ENCODE results near the gene THSD1. TPM values are rescaled to one million over a fixed set of nuclear protein-coding genes. Genes with fewer than 3 reads are reported as not detected.

Gene THSD1
- total and polyA plus RNA-seq, 9 of the 15 experiments (the other 6 are each of a cell fraction or from before 2014, with no cell fraction given): 0.01 to 0.11 (median 0.04) TPM; not detected in 2

- Histone ChIP-seq H3K79me2 (ENCODE audit: control insufficient read depth, insufficient read depth, low read length) (no peaks in the 10 kb centered on the region), H3K27me3 (ENCODE audit: control insufficient read depth in 2 of 2, insufficient read depth in 2 of 2, low read length in 2 of 2) (peaks cover 4 to 11% of the 10 kb centered on the region in 2 experiments; a peak in 4 of 5 replicates), H4K20me1 (replicated peaks; ENCODE audit: control insufficient read depth, insufficient read depth, low read length) (no peaks in the 10 kb centered on the region), H3K9me3 (replicated peaks; ENCODE audit: control insufficient read depth, insufficient read depth, low read depth, low read length) (no peaks in the 10 kb centered on the region), H3K27ac (ENCODE audit: extremely low read depth, low read depth, low read length) (no peak overlapping the region), H2AFZ (ENCODE audit: low read depth, low read length) (no peak overlapping the region), H3K4me1 (replicated peaks in 1 of 2; ENCODE audit: control insufficient read depth in 2 of 2, insufficient read depth in 2 of 2, low read length in 2 of 2) (no peaks in the 10 kb centered on the region), H3K4me2 (ENCODE audit: insufficient read depth, low read length) (no peak overlapping the region), H3K9me1 (ENCODE audit: control insufficient read depth, insufficient read depth, low read length) (no peaks in the 10 kb centered on the region), H3K4me3 (no peak overlapping the region), H3K36me3 (ENCODE audit: control insufficient read depth, insufficient read depth, low read length) (no peaks in the 10 kb centered on the region), H3K9ac (ENCODE audit: insufficient read depth in 1 of 2, low read depth in 2 of 2, low read length in 2 of 2) (no peak overlapping the region)
- FAIRE-seq (no peak), DNase-seq (ENCODE audit: extremely low read depth in 1 of 4, low spot score in 3 of 4) (no peak), ATAC-seq (0 out of 3 replicates have a peak, but pooled peaks have one; percentile 36)
- WGBS (ENCODE audit: insufficient coverage, low coverage, missing lambda C conversion rate): 0% methylated on average over 1 of the region's 1 CpG
- ChIA-PET CTCF (ENCODE audit: low intra/inter-chr PET ratio) (no interaction called here), POLR2A (no interaction called here)
- in situ Hi-C loops (cut with MboI): no loop called here
- no peak for TF ChIP-seq ZBTB2 (IDR thresholded peaks at IDR 0.05)
- no peak for TF ChIP-seq HDGF (IDR thresholded peaks at IDR 0.05)
- no peak for TF ChIP-seq PHF20 (IDR thresholded peaks at IDR 0.05; ENCODE audit: partially characterized antibody)
- peak in 1 of 2 experiments; percentile 60; a peak in 2 of 4 replicates for TF ChIP-seq KDM1A (IDR thresholded peaks at IDR 0.05)
- TF ChIP-seq SREBF1 (IDR thresholded peaks at IDR 0.05; ENCODE audit: borderline replicate concordance, low read depth, low read length): no peak
- TF ChIP-seq RCOR1 (IDR thresholded peaks at IDR 0.05; ENCODE audit: borderline replicate concordance in 1 of 2, low read depth in 2 of 2, low read length in 2 of 2): peak in 1 of 2 experiments; percentile 83; a peak in 2 of 4 replicates
- 0 out of 2 replicates have a peak, but pooled peaks have one; percentile 26 for TF ChIP-seq CBFA2T3 (IDR thresholded peaks at IDR 0.05)
- TF ChIP-seq ETS2 (tag; IDR thresholded peaks at IDR 0.05; ENCODE audit: borderline replicate concordance, poor library complexity, severe bottlenecking): no peak
- no peak for TF ChIP-seq TRIM25 (IDR thresholded peaks at IDR 0.05; ENCODE audit: borderline replicate concordance)
- BruUV-seq (replicated peaks): no TSS peak
- intact Hi-C loops (cut with micrococcal nuclease): no loop called here
Measured at GRCh38 chr13:52383366-52383765, 22.6 kb downstream of the THSD1 start.

All from K562 (cell line).